ENCODE results near the gene MKKS.
A peak's percentile ranks its signal among the peaks of the same experiment; 100 is the strongest.
"Not testable (repeated sequence)": the region's sequence is repeated elsewhere in the genome, so short reads cannot be mapped to it uniquely, and the experiment has no call there.

MKKS gene

DNA sequence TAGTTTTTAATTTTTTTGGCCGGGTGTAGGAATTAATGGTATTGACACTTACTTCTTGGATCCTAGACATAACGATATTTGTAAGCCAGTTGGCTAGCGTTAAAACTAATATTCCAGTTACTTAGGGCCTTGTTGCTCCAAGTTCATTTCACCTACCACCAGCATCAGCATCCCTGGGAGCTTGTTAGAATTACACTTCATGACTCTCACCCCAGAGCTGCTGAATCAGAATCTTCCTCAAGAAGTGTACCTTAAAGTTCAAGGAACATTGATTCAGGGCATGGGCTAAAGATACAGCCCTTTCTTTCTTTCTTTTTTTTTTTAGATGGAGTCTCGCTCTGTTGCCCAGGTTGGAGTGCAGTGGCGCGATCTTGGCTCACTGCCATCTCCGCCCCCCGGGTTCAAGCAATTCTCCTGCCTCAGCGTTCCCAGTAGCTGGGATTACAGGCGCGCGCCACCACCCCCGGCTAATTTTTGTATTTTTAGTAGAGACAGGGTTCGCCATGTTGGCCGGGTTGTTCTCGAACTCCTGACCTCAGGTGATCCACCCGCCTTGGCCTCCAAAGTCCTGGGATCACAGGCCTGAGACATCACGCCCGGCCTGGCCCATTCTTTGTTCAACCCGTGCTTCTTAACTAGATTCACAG, 2.2 kb upstream of the MKKS start:
- Mint-ChIP-seq H3K4me3 (peak overlapping the region; percentile 83), H3K36me3 (peaks cover 13% of the 10 kb centered on the region), H3K27ac (peak overlapping the region; percentile 98), H3K9me3 (no peaks in the 10 kb centered on the region), H3K27me3 (peaks cover 3% of the 10 kb centered on the region), H3K4me1 (peaks cover 57% of the 10 kb centered on the region)
- no peak for DNase-seq
- CTCF ChIA-PET = interaction anchor here (2.5 kb wide), 1 partner anchor 9 kb away, joined by 7 read pairs; no protein-coding TSS in a partner anchor

GRCh38 chr20:10434832-10435812, 1.1 kb upstream of the MKKS start, which contains the start of gene SLX4IP:
Gene SLX4IP (plus strand): TSS chr20:10435305. CDS start chr20:10458205, 22,900 bp downstream.
- CTCF ChIA-PET = interaction anchor here (0.6 to 1.4 kb wide), 6 partner anchors 9 to 457 kb away, joined by 3 read pairs; no protein-coding TSS in a partner anchor
- peak within 1 kb of the TSS; percentile 83 for H3K4me3 Mint-ChIP-seq

DNA sequence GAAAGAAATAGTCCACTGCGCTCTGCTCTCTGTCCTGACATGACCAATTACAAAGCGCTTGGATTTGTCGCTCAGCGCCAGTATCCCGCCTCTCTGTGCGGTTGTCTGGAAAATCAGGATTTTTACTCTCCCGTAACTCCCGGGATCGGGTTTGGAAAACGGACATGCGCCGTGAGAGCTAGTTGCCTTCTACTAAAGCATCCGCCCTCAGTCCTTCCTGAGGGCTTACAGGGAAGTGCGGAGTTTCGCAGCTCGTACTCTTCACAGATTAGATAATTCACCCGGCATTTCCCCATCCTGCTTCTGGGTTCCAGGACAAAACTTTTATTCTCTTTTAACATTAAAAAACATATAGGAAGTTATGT, 427 bp upstream of the MKKS start:
- Mint-ChIP-seq H3K4me1 (peaks cover 64% of the 10 kb centered on the region), H3K4me3 (peak overlapping the region; percentile 83), H3K9me3 (no peaks in the 10 kb centered on the region), H3K36me3 (peaks cover 11% of the 10 kb centered on the region), H3K27me3 (peaks cover 3% of the 10 kb centered on the region), H3K27ac (peak overlapping the region; percentile 98)
- CTCF ChIA-PET = interaction anchor here (0.6 to 1.4 kb wide), 8 partner anchors 10 to 456 kb away, joined by 3 read pairs; no protein-coding TSS in a partner anchor
- peak; percentile 83 for DNase-seq

More at GRCh38 chr20:10434832-10435812, 1.1 kb upstream of the MKKS start, which contains the start of gene SLX4IP:
- H3K36me3 Mint-ChIP-seq = peaks cover 11% of the 10 kb centered on the region
- H3K9me3 Mint-ChIP-seq = no peaks in the 10 kb centered on the region
- peak; percentile 89 for DNase-seq
- peak within 1 kb of the TSS; percentile 98 for H3K27ac Mint-ChIP-seq
- peaks cover 62% of the 10 kb centered on the region for H3K4me1 Mint-ChIP-seq
- peaks cover 3% of the 10 kb centered on the region for H3K27me3 Mint-ChIP-seq

- peaks cover 11% of the 10 kb centered on the region for H3K36me3 Mint-ChIP-seq
- peaks cover 3% of the 10 kb centered on the region for H3K27me3 Mint-ChIP-seq
- peak overlapping the region; percentile 83 for H3K4me3 Mint-ChIP-seq
- H3K4me1 Mint-ChIP-seq = peaks cover 62% of the 10 kb centered on the region
- DNase-seq = no peak
- H3K9me3 Mint-ChIP-seq = no peaks in the 10 kb centered on the region
- peak overlapping the region; percentile 98 for H3K27ac Mint-ChIP-seq
- CTCF ChIA-PET = no interaction called here
Measured at GRCh38 chr20:10433014-10433622, 904 bp downstream of the MKKS start.

DNA sequence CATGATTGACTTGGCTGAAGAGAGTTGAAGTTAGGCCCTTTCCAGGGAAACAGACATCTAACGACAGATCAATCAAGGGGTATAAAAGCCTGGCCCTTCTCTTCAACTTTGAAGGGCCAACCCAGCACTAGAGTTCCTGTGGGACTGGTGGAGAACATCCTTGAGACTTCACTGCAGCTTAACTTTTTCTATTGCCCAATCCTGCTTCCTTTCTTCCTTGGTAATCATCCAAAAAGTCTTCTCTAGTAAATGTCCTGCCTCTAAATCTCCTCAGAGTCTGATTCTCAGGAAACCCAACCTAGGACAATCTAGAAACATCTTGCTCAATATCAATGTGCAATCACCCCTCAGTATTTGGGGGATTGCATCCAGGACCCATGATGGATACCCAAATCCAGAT, 1.9 kb downstream of the MKKS start:
- H3K4me3 Mint-ChIP-seq = peak overlapping the region; percentile 26
- CTCF ChIA-PET = no interaction called here
- H3K4me1 Mint-ChIP-seq = peaks cover 54% of the 10 kb centered on the region
- DNase-seq = no peak
- no peaks in the 10 kb centered on the region for H3K9me3 Mint-ChIP-seq
- peaks cover 3% of the 10 kb centered on the region for H3K27me3 Mint-ChIP-seq
- peak overlapping the region; percentile 8 for H3K27ac Mint-ChIP-seq
- H3K36me3 Mint-ChIP-seq = peaks cover 4% of the 10 kb centered on the region

- Mint-ChIP-seq H3K4me3 (no peak overlapping the region), H3K27ac (no peak overlapping the region), H3K27me3 (peaks cover 3% of the 10 kb centered on the region), H3K36me3 (peaks cover 3% of the 10 kb centered on the region), H3K9me3 (no peaks in the 10 kb centered on the region), H3K4me1 (peaks cover 42% of the 10 kb centered on the region)
- no peak for DNase-seq
- CTCF ChIA-PET = interaction anchor here (0.7 to 1.6 kb wide), 4 partner anchors 22 to 453 kb away, joined by 3 read pairs; no protein-coding TSS in a partner anchor
Measured at GRCh38 chr20:10430704-10431103, 3.3 kb downstream of the MKKS start.

GRCh38 chr20:10430000-10430466, 4.0 kb downstream of the MKKS start:
- no peak for DNase-seq
- peaks cover 3% of the 10 kb centered on the region for H3K36me3 Mint-ChIP-seq
- H3K27ac Mint-ChIP-seq = no peak overlapping the region
- no peaks in the 10 kb centered on the region for H3K9me3 Mint-ChIP-seq
- peaks cover 3% of the 10 kb centered on the region for H3K27me3 Mint-ChIP-seq
- H3K4me3 Mint-ChIP-seq = no peak overlapping the region
- H3K4me1 Mint-ChIP-seq = peaks cover 37% of the 10 kb centered on the region
- CTCF ChIA-PET = interaction anchor here (0.7 to 1.6 kb wide), 4 partner anchors 23 to 452 kb away, joined by 3 read pairs; no protein-coding TSS in a partner anchor

- Mint-ChIP-seq H3K9me3 (no peaks in the 10 kb centered on the region), H3K27ac (no peak overlapping the region), H3K4me3 (no peak overlapping the region), H3K36me3 (peaks cover 3% of the 10 kb centered on the region), H3K27me3 (peaks cover 3% of the 10 kb centered on the region), H3K4me1 (peaks cover 37% of the 10 kb centered on the region)
- CTCF ChIA-PET = interaction anchor here (1.2 to 1.6 kb wide), 4 partner anchors 23 to 451 kb away, joined by 3 read pairs; no protein-coding TSS in a partner anchor
- DNase-seq = no peak
Measured at GRCh38 chr20:10429443-10429981, 4.5 kb downstream of the MKKS start.

DNA sequence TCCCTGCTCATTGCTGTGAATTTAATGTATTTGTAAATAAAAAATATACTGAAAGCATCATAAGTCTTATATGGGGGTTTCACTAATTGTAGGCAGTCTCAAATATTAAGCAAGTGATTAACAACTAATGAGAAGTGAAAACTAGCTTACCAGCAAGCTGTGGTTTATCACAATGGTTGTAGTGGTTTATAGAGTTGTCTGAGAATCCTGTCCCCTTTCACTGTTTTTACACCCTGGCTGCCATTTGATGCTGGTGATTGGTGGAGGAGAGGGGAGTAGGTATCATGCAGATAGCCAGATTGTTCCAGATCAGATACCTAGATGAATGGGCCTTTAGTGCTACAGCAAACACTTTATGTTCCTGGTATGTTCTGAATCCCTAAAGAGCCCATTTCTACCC, 6.0 kb downstream of the MKKS start:
- no peak for DNase-seq
- Mint-ChIP-seq H3K4me3 (no peak overlapping the region), H3K27ac (no peak overlapping the region), H3K4me1 (peaks cover 33% of the 10 kb centered on the region), H3K9me3 (no peaks in the 10 kb centered on the region), H3K27me3 (no peaks in the 10 kb centered on the region), H3K36me3 (peaks cover 2% of the 10 kb centered on the region)
- CTCF ChIA-PET = interaction anchor here (1.1 to 2.4 kb wide), 6 partner anchors 42 to 811 kb away, joined by 3 to 21 read pairs (median 5); no protein-coding TSS in a partner anchor

GRCh38 chr20:10427060-10427692, 6.8 kb downstream of the MKKS start:
- CTCF ChIA-PET = interaction anchor here (0.7 to 2.4 kb wide), 16 partner anchors 9 to 810 kb away, joined by 3 to 21 read pairs (median 5); no protein-coding TSS in a partner anchor
- H3K4me1 Mint-ChIP-seq = peaks cover 30% of the 10 kb centered on the region
- DNase-seq = peak; percentile 63

DNA sequence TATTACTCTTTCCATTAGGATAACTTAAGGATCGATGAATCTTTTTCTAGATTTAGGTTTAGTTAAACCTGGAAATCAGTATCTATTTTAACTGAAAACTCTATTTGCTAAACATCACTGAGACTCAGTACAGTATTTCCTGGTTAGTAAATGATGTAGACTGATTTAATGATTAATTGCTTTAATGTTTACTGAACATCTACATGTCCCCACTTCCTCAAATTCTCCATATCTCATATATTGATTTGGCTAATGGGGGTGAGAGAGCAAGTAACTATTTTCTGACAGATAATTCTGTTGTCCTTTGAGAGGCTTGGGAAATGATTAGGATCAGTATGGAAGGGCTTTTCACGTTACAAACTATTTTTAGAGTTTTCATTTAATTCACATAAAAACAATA, 10.3 kb downstream of the MKKS start:
- no peaks in the 10 kb centered on the region for H3K9me3 Mint-ChIP-seq
- no peak overlapping the region for H3K4me3 Mint-ChIP-seq
- no peak for DNase-seq
- peaks cover 5% of the 10 kb centered on the region for H3K4me1 Mint-ChIP-seq
- H3K36me3 Mint-ChIP-seq = peaks cover 5% of the 10 kb centered on the region
- CTCF ChIA-PET = interaction anchor here (1.1 to 3.2 kb wide), 2 partner anchors 73 to 107 kb away, joined by 4 to 7 read pairs; no protein-coding TSS in a partner anchor
- no peak overlapping the region for H3K27ac Mint-ChIP-seq
- H3K27me3 Mint-ChIP-seq = no peaks in the 10 kb centered on the region

More at GRCh38 chr20:10427060-10427692, 6.8 kb downstream of the MKKS start:
- Mint-ChIP-seq H3K27ac (no peak overlapping the region), H3K9me3 (no peaks in the 10 kb centered on the region), H3K4me3 (no peak overlapping the region), H3K27me3 (no peaks in the 10 kb centered on the region), H3K36me3 (peaks cover 2% of the 10 kb centered on the region)

GRCh38 chr20:10419550-10420133, 14.4 kb downstream of the MKKS start:
- Mint-ChIP-seq H3K36me3 (peaks cover 13% of the 10 kb centered on the region), H3K4me1 (peaks cover 4% of the 10 kb centered on the region), H3K9me3 (no peaks in the 10 kb centered on the region), H3K27ac (no peak overlapping the region), H3K27me3 (no peaks in the 10 kb centered on the region), H3K4me3 (no peak overlapping the region)
- CTCF ChIA-PET = no interaction called here
- no peak for DNase-seq

GRCh38 chr20:10417218-10417617, 16.8 kb downstream of the MKKS start:
- not testable (repeated sequence) for H3K27ac Mint-ChIP-seq, DNase-seq, H3K4me1 Mint-ChIP-seq, H3K4me3 Mint-ChIP-seq, H3K9me3 Mint-ChIP-seq, H3K27me3 Mint-ChIP-seq
- peaks cover 15% of the 10 kb centered on the region for H3K36me3 Mint-ChIP-seq
- CTCF ChIA-PET = interaction anchor here (1.3 kb wide), 1 partner anchor 10 kb away, joined by 7 read pairs; no protein-coding TSS in a partner anchor
